NT2/D1 (cell line): ENCODE data around the gene ARL4A.

Source experiments
- YY1 ChIP-seq: IDR thresholded peaks from 2 replicates; pipeline ENCODE4 v1.6.1; 2011; ENCODE audit not compliant: insufficient read length, insufficient read depth
- ZNF274 ChIP-seq: IDR thresholded peaks from 2 replicates; pipeline ENCODE4 v1.6.1; 2011; ENCODE audit warnings: mild to moderate bottlenecking, low read depth, low read length

DNA sequence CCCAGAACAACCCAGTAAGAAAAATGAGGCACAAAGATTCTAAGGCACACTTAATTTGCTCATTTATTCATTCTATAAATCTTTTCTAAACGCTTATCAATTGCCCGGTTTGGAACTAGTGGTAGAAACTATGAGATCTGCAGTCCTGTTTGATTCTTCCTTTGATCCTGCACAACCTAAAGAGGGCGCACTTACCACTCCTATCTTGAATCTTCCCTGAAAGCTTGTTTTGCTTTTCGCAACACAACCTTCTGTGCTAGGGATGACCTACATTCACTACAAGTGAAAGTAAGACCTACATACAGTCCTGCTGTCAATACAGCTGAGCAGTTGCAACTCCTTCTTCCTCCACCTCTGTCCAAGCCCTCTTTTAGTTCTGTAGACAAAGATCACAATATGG, 12.6 kb upstream of the ARL4A start:
- TF ChIP-seq ZNF274 (no peak), YY1 (no peak)
